Adipocyte (in vitro differentiated cells): ENCODE results near the gene FHL3.

Experiments used
- DNase-seq: peaks from one replicate; pipeline ENCODE4 v3.0.0-alpha.2; 2015; ENCODE audit warnings: low read depth
- H3K27me3 ChIP-seq: replicated peaks from 2 replicates; pipeline ENCODE4 v1.7.0; 2013; ENCODE audit warnings: mild to moderate bottlenecking, low read length, moderate library complexity; ENCODE audit not compliant: control insufficient read depth, insufficient read depth
- H3K36me3 ChIP-seq: 2 replicates; pipeline ENCODE4 v1.7.0; 2013; ENCODE audit warnings: low read length, mild to moderate bottlenecking, moderate library complexity; ENCODE audit not compliant: control insufficient read depth, insufficient read depth, severe bottlenecking
- H3K4me1 ChIP-seq: 2 replicates; pipeline ENCODE4 v1.7.0; 2013; ENCODE audit warnings: mild to moderate bottlenecking, low read length, moderate library complexity; ENCODE audit not compliant: control insufficient read depth, insufficient read depth
- H3K4me3 ChIP-seq: 2 replicates; pipeline ENCODE4 v1.7.0; 2013; ENCODE audit warnings: mild to moderate bottlenecking, low read length, moderate library complexity
- H3K9ac ChIP-seq: 2 replicates; pipeline ENCODE4 v1.7.0; 2013; ENCODE audit warnings: mild to moderate bottlenecking, low read length, moderate library complexity
- H3K9me3 ChIP-seq: 2 replicates; pipeline ENCODE4 v1.7.0; 2013; ENCODE audit warnings: mild to moderate bottlenecking, low read length, moderate library complexity; ENCODE audit not compliant: control insufficient read depth

FHL3 gene

DNA sequence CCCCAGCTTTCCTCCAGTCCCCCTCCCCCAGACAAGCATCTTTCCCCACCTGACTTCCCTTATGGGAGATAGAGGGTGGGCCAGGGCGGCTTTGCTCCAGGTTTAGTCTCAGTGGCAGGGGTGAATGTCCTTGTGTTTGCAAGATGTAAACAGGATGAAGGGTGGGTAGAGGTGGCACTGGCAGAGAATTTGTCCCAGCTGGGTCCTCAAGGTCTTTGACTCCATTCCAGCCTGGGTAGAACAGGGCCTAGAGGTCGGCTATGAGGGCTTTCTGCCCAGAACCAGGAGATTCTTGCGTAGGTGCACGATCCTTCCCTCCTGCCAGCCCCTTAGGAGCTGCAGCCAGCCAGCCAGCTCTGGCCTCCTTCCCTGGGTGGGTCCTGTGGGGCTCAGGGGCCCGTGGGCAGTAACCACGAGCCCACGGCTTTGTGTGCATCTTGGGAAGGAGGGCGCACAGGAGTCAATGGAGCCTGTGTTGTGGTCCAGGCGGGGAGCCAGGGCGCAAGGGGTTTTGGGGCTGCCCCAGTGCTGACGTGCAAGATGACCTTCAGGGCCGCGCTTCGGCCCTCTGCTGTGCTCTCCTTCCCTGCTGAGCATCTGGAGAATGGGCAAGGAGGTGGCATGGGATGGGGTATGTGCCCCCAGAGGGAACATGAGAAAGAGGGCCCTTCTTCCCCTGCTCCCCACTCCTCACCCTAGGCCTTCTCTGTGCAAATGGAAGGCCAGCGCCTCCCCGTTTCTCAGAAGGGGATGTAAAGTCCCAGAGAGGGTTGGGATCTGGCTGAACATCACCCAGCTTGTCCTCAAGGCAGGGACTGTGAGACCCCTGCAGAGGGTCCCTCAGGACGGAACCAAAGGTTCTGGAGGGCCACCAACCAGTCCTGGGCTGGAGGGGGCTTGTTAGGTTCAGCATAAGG is 25.5 kb upstream of the FHL3 start:
- Histone ChIP-seq H3K4me1 (peaks cover 26% of the 10 kb centered on the region), H3K9me3 (no peaks in the 10 kb centered on the region), H3K4me3 (no peak overlapping the region), H3K36me3 (peaks cover 5% of the 10 kb centered on the region), H3K9ac (peak overlapping the region; percentile 43), H3K27me3 (no peaks in the 10 kb centered on the region)
- DNase-seq: no peak

DNA sequence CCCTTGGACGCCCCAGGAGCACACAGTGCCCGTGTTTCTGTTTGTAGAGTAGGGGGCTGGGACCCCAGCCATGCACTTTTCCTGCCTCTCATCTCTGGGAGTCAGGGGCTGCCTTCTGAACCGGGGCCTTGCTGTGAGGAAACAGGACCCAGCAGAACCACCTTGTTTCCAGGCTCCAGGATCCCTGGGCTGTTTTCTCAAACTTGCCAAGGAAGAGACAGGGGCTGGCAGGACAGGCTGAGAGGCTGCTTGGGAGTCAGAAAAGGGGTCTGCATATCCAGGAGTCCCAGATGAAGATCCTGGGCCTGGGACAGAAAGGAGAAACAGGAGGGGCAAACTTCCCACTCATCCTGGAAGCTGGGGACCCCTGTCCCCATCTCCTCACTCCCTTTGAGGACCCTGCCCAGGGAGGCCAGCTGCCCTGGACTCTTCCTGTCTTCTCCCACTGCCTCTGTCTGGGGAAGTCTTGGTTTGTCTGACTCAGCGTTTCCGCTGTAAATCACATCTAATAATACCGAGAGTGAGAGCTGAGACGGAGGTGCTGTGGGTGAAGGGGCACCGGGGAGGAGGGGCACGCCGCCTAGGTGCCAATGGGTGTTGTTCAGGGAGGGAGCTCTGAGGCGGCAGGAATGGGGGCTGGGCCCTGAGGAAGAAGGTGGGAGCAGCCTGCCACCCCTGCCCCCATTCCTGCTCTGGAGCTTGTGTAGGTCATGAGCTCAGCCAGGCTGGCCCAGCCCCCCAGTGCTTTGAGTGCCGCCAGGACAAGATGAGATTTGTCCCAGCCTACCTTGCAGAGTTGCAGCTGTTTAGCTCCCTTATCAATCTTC is 24.6 kb upstream of the FHL3 start:
- Histone ChIP-seq H3K27me3 (no peaks in the 10 kb centered on the region), H3K36me3 (peaks cover 15% of the 10 kb centered on the region), H3K4me1 (peaks cover 26% of the 10 kb centered on the region), H3K9me3 (no peaks in the 10 kb centered on the region), H3K9ac (peak overlapping the region; percentile 43), H3K4me3 (no peak overlapping the region)
- peak; percentile 34 for DNase-seq

DNA sequence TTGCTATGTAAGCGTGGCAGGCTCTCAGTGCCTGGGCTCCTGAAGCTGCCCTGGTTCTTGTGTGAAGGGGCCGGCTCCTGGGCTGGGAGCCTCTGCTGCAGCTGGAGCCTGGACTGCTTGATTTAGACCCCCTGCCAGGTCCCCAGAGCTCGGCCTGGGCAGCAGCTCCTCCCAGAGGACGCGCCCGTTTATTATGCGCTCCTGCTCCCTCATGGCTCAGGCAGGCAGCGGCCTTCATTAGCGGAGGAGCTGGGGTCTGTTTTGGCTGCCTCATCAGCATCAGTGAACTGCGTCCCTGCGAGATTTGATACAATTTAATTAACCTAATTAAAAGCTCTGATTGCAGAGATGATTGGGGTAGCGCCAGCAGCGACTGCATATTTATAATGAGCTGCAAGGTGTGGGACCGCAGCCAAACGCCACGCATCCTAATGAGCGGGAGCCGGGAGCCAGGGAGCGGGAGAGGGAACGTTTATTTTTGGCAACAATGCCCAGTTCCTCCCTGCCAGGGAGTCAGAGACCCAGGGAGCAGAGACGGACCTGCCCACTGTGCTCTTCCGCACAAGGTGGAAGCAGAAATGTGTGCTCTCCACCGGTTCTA is 23.9 kb upstream of the FHL3 start:
- Histone ChIP-seq H3K9ac (peak overlapping the region; percentile 43), H3K4me1 (peaks cover 26% of the 10 kb centered on the region), H3K9me3 (no peaks in the 10 kb centered on the region), H3K27me3 (no peaks in the 10 kb centered on the region), H3K36me3 (peaks cover 20% of the 10 kb centered on the region), H3K4me3 (no peak overlapping the region)
- DNase-seq: no peak

DNA sequence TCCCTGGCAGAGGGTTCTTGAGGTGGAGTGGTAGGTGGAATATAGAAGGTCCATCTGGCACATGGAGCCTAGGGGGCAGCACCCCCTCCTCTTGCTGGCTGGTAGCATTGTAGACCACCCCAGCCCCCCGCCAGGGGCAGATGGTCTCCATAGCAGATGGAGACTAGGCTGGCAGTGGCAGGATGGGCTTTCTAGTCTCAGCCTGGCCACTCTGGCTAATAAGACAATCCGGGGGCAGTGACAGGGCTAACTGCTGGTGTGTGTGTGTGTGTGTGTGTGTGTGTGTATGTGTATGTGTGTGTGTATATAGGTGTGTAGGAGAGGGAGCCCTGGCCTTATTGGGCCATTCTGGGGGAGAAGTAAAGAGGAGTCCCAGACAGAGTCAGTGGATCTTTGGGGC is 23.4 kb upstream of the FHL3 start:
- peak overlapping the region; percentile 20 for H3K9ac ChIP-seq
- no peaks in the 10 kb centered on the region for H3K27me3 ChIP-seq
- H3K4me1 ChIP-seq: peaks cover 26% of the 10 kb centered on the region
- peaks cover 25% of the 10 kb centered on the region for H3K36me3 ChIP-seq
- no peak for DNase-seq
- no peak overlapping the region for H3K4me3 ChIP-seq
- H3K9me3 ChIP-seq: no peaks in the 10 kb centered on the region

DNA sequence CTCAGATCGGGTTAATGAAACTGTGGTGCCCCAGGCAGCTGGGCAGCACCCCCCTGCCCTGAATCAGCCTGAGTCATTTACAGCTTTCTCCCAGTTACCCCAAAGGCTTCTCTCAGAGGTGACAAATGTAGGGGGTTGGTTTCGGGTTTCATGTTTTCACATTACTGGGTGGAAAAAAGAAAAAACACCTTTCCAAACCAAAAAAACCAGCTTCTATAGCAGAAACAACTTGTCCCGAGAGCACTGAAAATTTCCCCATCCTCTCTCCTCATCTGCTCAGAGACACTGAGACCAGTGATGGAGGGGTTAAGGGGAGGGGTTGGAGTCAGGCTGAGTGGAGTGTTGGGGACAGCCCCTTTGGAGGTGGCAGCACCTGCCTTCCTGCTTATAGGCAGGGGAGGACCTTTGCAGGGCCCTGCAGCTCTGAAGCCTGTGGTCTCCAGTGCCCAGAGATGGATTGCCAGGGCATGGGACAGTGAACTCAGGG is 22.8 kb upstream of the FHL3 start:
- DNase-seq: no peak
- H3K36me3 ChIP-seq: peaks cover 31% of the 10 kb centered on the region
- peaks cover 26% of the 10 kb centered on the region for H3K4me1 ChIP-seq

DNA sequence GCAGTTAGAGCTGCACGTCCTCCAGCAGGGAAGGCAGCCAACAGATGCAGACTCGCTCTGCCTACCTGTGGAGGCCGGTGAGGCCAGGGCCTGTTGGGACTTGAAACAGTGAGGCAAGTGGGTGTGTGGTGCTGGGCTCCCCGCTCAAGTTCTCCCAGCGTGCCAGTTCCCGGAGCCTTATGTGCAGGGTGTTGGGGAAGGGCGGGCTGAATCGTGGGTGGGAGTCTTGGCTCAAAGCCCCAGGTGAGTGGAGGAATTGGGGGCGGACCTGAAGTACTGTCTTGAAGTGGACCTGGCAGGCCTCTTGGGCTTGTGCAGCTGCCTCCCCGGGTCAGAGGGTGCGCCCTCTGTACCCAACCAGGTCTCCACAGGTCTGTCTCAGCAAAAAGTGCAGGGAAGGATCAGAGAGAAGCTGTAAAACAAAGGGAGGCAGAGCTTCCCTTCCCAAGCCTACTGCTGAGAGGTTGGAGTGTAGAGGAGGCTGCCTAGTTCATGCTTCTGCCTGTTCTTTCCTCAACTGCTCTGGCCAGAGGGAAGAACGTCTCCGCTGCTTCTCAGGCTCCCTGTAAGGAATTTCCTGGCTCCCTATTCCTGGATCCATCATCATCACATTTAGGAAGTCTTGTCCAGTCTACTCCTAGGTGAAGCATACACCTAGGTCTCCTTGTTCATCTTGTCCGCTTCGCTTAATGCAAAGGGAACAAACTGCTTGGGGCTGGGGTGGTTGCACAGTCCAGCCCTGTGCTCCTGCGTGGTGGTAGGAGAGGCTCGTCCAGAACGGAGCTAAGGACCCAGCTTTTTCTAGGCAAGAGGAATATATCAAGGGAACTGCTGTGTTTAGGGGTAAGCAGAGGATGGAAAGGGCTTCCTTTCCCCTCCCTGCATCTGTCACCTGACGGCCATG is 22.1 kb upstream of the FHL3 start:
- DNase-seq: no peak
- H3K27me3 ChIP-seq: no peaks in the 10 kb centered on the region
- H3K4me1 ChIP-seq: peaks cover 26% of the 10 kb centered on the region
- H3K9ac ChIP-seq: no peak overlapping the region
- H3K36me3 ChIP-seq: peaks cover 38% of the 10 kb centered on the region
- no peak overlapping the region for H3K4me3 ChIP-seq
- H3K9me3 ChIP-seq: no peaks in the 10 kb centered on the region

More for the DNA sequence above, 22.8 kb upstream of the FHL3 start:
- H3K9me3 ChIP-seq: no peaks in the 10 kb centered on the region
- H3K9ac ChIP-seq: no peak overlapping the region
- no peak overlapping the region for H3K4me3 ChIP-seq
- H3K27me3 ChIP-seq: no peaks in the 10 kb centered on the region

DNA sequence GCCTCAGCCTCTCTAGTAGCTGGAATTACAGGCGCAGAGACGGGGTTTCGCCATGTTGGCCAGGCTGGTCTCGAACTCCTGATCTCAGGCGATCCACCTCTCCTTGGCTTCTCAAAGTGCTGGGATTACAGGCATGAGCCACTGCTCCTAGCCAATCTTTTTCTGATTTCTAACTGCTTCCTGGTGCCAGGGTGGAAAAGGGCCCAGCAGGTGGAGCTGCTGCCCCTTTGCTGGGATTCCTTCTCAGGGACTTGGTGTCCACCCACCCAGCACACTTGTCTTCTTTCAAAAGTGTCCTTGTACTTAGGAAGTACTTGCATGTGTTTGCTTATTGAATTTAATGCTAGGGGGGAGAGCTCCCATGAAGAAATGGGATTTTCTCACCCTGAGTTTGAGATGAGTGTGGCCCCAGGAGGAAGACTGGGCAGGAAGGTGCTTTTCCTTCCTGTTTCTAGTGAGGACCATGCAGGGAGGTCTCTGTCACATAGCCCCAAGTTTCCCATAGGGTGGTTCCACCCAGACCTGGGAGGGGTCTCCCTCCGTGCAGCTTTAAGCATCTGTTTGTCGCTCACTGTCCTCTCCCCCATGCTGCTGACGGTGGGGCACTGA is 21.4 kb upstream of the FHL3 start:
- Histone ChIP-seq H3K9ac (no peak overlapping the region), H3K27me3 (no peaks in the 10 kb centered on the region), H3K9me3 (no peaks in the 10 kb centered on the region), H3K36me3 (peaks cover 45% of the 10 kb centered on the region), H3K4me1 (peaks cover 26% of the 10 kb centered on the region), H3K4me3 (no peak overlapping the region)
- peak; percentile 60 for DNase-seq

DNA sequence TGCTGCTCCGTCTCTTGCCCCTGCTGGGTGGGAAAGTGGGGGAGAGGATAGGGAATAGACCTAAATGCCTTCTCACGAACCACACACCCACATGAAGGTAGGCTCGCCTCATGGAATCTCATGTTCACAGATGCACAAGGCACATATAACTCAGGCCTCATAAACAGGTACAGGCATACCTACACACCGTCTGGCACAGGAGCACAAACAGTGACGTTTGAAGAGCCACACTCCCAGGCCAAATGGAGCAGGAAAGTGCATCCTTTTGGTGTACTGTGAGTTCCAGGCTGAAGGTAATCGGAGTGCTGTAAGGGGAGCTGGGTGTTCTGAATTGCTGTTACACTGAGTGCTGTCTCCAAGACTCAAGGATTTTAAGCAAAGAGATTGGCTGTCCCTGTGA is 20.4 kb upstream of the FHL3 start:
- no peak overlapping the region for H3K4me3 ChIP-seq
- H3K9ac ChIP-seq: no peak overlapping the region
- H3K27me3 ChIP-seq: no peaks in the 10 kb centered on the region
- no peak for DNase-seq
- peaks cover 53% of the 10 kb centered on the region for H3K36me3 ChIP-seq
- no peaks in the 10 kb centered on the region for H3K9me3 ChIP-seq
- H3K4me1 ChIP-seq: peaks cover 24% of the 10 kb centered on the region

DNA sequence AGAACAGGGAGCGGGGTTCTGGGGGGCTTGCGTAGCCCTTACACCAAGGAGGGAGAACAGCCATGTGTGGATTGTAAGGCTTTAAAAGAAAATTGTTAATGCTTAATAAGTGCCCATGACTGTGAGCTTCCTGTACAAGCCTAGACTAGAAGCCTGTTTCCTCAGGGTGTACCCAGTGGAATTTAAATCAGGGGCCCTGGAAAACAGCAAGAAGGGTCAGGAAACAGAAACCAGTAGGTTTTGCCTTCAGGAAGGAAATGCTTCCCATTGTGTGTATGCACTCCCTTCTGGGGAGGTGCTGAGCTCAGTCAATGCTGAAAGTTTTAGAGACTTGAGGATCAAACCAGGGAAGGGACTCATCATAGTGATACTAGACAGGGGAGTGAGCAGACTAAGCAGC is 19.9 kb upstream of the FHL3 start:
- Histone ChIP-seq H3K4me1 (peaks cover 24% of the 10 kb centered on the region), H3K36me3 (peaks cover 57% of the 10 kb centered on the region), H3K27me3 (no peaks in the 10 kb centered on the region), H3K4me3 (no peak overlapping the region), H3K9ac (no peak overlapping the region), H3K9me3 (no peaks in the 10 kb centered on the region)
- DNase-seq: no peak

DNA sequence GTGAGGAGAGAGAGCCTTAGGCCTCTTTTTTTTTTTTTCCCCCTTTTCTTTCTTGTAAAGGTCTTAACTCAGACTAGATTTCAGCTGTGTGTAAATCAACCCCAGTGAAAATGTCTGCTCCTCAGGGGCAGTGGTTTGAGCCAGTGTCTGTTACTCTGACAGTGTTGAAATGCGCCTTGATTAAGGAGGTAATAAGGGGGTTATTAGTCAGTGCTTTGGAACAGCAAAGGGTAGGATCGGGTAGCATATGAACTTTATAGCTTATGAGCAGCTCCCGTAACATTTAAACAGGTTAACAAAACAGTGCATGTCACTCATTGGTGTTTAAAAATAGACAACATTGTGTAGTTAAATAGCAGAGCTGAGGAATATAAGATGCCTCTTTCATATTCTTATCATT is 17.5 kb upstream of the FHL3 start:
- H3K4me1 ChIP-seq: peaks cover 6% of the 10 kb centered on the region
- H3K9me3 ChIP-seq: no peaks in the 10 kb centered on the region
- H3K27me3 ChIP-seq: no peaks in the 10 kb centered on the region
- DNase-seq: no peak
- H3K4me3 ChIP-seq: no peak overlapping the region
- H3K9ac ChIP-seq: no peak overlapping the region
- H3K36me3 ChIP-seq: peaks cover 81% of the 10 kb centered on the region
